GM18907 (cell line): ENCODE data around the gene BMPR1A.
A peak's percentile ranks its signal among the peaks of the same experiment; 100 is the strongest.
"Not testable (repeated sequence)": the region's sequence is repeated elsewhere in the genome, so short reads cannot be mapped to it uniquely, and the experiment has no call there.

Experiments
- ATAC-seq: cut with Tn5 transposase; IDR thresholded peaks from one replicate; pipeline ENCODE4 v1.9.1; 2021; ENCODE audit warnings: mild to moderate bottlenecking, moderate library complexity; ENCODE audit not compliant: unreplicated experiment

Gene BMPR1A

DNA sequence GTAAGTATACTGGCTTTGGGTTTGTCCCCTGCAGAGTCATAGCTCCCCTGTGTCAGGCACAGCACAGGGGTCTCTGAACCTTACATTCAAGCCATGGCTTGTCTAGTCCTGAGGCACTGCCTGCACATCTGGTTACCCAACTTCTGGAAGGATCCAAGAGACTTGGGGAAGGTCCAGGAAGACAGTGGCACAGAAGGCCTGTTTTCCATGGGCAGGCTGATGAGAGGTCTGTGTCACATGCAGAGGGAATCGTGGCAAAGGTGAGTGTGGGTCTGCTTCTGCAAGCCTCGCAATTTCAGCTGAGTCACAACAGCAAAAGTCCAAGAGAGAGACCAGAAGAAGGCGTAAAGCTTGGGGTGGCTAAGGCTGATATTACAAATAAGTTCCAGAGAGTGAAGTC, 28.4 kb upstream of the BMPR1A start:
- ATAC-seq, result no peak

DNA sequence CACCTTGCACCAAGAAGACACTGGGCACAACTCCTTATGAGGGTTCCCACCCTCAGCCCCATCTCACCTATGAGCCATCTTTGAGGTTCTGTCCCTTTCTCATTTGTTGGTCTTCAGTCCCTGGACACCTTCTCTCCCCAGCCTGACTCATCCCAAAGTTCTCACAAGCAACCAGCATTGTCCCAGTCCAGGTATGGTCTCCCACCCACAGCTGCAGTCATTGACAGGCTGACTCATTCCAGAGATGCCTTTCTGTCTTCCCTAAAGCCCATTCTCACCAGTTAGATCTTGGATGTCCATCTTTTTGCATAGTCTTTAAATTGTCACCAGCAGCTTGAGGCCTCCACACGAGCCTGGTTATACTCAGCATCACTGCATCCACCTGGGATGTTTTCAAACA, 26.7 kb upstream of the BMPR1A start:
- ATAC-seq, result no peak

DNA sequence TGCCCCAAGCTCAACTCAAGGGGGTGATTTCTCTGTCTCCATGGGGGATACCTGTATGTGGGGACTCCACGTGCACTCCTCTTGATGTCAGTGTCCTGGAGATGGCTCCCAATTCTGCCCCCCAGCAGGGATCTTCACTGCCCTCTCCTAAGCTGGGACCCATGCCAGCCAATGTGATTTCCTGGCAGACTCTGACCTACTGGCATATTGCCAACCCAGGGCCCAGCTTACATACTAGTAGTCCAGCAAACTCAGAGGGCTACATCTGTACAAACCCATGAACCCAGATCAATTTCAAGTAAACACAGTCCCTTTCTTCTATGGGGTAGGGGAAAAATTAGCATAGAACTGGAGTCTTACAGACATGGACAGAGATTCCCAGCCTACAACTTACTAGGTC, 26.2 kb upstream of the BMPR1A start:
- ATAC-seq, result no peak

DNA sequence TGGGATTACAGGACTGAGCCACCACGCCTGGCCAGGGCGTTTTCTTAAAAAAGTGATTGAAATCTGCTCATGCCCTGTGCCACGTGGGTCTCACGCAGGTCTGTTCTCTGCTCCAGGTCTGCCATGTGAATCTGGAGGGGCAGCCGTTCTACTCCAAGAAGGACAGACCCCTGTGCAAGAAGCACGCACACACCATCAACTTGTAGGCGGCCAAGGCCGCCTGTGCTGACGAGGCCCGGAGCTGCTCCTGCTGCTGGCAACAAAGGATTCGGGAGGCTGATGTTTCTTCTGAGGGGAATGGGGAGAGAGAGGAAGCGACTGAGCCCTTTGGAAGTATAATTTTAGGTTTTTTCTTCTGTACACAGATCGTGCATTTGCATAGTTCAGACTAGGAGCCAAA, 23.6 kb upstream of the BMPR1A start:
- no peak for ATAC-seq

DNA sequence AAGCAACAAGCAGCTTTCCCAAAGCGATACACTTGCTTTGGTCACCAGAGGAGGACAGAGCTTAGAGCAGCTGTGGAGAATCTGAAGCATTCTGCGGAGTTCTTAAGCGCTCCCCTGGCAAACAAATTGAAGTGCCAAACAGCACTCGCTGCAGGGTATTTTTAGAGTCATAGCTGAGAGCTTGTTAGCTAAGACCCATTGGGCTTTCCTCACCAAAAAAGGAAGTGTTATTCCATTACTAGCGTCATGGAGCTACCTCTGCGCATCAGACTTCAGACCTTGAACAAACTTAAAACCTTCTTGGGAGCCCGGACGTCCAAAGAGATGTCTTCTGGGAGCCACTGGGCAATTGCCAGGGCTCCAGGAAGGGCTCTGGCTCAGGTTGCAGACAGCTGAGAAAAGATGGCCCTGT, 23.2 kb upstream of the BMPR1A start:
- no peak for ATAC-seq

DNA sequence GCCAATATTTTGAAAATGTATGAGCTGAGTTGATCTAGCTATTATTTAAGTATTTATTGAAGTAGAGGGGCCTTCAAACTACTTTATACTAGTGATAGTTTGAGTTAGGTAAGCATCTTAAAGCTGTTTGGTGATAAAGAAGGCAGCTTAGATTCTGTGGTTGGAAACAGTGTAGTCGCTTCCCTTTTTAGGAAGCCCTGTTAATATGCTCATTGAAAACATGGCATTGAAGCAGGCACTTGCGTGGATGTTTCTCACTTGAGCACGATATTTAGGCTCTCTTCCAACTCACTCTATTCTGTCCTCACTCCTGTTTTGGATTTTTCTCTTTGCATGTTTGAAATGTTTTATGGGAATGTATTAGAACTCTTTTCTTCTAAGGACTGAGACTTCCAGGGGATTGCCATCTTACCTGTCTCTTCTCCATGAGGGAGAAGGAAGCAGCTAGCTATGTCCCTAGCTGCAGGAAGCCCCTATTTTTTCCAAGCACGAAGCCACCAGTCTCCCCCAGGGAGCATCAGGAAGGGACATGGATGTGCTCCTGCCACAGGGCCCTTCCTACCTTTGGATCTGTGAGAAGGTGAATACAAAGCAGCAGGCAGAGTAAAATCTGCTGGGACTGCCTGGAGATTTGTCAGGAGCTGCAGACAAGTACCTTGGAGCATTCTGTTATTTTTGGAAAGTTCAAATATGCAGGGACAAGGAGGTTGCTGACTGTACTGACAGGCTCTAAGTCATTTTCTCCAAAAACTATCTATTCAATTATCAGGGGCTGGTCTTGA, 22.0 kb upstream of the BMPR1A start:
- ATAC-seq, result no peak

DNA sequence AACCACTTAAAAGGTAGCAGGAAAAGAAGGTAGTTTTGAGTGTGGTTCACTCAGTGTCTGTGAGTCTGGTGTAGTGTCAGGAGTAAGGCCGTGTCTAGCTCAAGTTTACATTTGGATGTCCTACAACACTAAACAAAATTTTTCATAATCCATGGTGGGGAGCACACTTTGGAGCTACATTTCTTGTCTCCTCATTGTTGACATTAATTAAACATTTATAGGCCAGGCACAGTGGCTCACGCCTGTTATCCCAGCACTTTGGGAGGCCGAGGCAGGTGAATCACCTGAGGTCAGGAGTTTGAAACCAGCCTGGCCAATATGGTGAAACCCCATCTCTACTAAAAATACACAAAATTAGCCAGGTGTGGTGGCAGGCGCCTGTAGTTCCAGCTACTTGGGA, 21.1 kb upstream of the BMPR1A start:
- not testable (repeated sequence) for ATAC-seq

DNA sequence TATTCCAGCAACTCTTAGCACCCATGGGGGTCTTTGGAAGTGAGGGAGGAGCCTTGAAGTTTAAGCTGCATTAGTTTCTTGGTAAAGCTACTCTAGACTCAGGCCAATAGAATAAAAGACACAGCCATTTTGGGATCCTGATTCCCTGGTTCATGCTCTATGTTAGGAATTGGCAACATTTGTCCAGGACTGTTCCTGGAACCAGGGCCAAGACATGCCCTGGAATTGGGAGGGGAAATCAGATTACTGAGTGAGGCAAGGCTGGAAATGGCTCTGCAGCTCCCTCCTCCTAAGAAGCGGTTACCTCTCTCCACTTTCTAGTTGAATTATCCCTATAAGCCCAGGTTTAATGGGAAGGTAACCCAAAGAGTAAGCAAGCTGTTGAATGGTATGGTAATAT, 14.2 kb upstream of the BMPR1A start:
- ATAC-seq, result no peak

DNA sequence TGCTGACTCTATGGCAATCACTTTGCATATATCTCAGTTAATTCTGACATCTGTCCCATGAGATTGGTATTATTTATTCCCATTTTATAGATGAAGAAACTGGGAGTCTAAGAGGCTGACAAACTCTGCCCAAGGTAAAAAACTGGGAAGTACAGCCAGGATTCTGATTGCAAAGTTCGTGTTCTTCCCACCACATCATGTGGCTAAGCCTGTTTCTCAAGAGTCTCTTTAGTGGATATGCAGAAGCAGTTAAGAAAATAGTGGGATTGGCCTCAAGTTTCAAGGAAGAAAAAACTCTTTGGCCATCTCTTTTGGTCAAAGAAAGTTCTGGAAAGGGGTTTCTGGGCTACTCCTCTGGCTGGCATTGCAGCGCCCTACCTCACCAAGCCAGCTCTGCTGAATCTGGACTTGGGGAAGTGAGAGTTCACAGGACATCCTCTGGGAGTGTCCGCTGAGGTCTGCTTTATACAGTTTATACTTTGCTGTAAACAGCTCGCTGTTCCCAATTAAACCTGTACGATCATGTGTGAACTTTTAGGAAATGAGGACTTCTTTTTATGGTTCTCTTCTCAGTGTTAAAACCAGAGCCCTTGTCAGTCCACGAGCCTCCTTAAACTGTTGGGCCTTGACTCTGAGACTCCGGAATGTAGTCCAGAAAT, 12.2 kb upstream of the BMPR1A start:
- no peak for ATAC-seq

DNA sequence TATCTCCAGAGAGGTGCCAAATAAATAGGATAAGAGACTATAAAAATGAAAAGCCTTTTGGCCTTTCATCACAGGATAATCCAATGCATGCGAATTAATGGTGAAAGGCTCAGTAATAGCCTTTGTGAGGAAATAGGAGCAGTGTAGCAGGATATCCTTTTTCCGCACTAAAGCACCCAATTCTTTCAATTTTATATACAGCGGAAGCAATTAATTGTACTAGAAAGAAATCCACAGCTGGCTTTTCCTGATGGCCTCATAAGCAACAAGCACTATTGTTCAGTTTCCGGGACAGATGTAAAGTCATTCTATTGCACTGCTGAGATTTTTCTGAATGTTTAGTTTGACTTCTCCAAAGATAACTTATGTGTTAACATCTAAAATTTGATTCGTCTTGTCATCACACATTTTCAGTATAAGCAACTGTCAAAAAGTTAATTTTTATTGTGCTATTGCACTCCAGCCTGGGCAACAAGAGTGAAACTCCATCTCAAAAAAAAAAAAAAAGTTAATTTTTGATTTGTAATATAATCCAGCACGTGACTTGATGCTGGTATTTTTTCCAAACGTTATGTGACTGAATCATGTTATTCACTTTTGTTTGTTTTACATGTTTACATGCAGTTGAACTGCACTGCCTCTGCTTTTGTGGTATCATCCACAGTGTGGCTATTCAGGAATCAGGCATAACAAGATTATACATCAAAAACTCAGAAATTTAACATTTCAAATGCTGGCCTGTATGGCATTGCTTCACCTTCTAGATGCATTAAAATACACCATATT, 8.4 kb upstream of the BMPR1A start:
- ATAC-seq, result no peak

DNA sequence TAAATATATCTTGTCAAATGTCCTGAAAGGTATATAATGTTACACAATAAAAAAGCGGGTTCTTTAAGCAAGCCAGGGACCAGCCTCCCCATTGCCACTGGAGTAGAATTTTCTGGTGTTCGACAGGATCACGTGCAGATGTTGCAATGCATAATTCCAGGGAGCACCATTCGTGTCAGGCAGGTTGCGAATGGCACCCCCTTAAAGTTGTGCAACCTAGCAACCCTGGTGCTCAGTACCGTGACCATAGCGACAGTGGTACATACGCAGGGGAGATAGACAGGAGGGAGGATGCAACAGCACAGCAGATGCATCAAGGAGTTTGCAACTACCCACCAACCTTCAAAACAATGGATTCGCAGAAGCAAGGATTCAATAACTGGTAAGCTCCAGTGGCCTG, 6.6 kb upstream of the BMPR1A start:
- no peak for ATAC-seq

DNA sequence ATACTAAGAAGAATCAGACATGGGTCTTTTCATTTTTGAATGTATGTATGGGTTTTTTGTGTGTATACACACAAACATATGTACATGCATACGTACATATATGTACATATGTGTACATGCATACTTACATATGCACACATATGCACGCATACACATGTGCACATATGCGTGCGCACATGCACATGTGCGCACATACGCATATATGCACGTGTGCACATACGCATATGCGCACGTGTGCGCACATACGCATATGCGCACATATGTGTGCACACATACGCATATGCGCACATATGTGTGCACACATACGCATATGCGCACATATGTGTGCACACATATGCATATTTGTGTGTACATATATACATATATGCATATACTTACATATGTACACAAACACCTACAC, 4.9 kb upstream of the BMPR1A start:
- ATAC-seq, result no peak

DNA sequence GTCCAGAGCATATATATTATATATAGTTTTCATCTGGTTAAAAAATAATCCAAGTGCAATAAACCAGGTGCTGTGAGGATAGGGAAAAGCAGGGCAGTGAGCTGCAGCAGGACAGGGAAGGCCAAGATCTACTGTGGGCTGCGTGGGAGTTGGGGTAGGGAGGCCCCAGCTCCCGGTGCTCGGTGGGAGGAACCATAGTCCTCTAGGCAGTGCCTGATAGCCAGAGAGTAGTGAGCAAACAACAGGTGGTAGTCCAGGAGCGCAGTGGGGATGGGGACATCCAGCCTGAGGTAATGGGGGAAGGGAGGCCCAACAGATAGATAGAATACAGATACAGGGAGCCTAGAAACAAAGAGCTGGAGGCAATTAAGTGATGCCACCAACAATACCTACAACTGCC, 4.1 kb upstream of the BMPR1A start:
- no peak for ATAC-seq

DNA sequence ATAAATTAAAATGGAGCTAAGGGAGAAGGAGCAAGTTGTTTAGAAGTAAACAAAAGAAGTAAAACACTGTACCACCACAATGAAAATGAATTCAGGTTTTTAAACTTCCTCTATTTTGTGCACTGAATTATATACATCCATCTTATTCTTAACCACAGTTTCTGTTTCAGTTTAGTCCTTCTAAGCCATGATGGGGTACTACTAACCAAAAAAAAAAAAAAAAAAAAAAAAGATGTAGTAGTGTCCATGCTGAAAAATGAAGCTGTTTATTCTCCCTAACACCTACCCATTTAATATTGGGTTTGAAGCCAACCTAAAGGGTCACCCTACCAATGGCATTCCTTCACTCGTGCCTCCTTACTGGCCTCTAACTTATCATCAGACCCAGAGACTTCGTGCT, 3.4 kb upstream of the BMPR1A start:
- ATAC-seq, result no peak

DNA sequence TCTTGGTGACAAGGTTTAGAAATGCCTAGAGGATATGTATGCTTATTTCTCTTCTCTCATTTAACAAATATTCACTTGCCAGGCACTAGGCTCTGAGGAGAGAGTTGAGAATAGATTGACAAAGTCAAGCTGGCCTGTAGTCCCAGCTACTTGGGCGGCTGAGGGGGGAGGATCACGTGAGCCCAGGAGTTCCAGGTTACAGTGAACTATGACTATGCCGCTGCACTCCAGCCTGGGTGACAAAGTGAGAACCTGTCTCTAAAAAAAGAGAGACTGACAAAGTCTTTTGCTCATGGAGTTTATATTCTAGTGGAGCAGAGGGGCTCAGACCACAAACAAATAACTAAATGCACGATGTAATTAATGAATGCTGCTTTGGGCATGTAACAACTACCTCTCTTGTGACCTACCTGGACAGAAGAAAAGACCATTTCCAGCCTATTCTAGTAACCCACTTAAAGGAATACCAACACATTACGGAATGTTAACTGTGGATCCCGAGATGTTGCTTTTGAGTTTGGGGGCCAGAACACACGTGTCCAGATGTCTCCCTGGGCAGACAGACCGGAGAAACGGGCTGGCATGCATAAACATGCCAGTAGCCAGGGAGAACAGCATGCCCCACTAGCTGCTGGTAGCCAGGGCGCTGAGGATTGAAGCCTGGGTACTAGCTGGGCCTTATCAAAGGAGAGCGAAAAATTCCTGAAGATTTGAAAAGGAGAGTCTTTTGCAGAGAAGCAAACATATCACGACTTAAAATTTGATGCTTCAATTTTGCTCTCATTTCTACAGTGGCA, 2.6 kb upstream of the BMPR1A start:
- ATAC-seq, result no peak

DNA sequence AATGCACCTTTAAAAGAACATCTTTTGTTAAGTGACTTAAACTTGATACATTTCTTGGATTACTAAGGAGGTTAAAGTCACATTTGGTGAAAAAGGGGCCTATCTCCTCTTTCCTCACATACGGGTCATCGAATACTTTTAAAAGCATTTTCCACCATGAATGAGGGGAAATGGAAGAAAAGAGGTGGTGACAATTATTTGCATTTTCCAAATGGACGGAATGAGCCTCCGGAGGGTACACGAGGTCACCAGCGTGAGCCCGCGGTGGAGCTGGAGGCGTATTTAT, 1.0 kb upstream of the BMPR1A start:
- ATAC-seq, result no peak

DNA sequence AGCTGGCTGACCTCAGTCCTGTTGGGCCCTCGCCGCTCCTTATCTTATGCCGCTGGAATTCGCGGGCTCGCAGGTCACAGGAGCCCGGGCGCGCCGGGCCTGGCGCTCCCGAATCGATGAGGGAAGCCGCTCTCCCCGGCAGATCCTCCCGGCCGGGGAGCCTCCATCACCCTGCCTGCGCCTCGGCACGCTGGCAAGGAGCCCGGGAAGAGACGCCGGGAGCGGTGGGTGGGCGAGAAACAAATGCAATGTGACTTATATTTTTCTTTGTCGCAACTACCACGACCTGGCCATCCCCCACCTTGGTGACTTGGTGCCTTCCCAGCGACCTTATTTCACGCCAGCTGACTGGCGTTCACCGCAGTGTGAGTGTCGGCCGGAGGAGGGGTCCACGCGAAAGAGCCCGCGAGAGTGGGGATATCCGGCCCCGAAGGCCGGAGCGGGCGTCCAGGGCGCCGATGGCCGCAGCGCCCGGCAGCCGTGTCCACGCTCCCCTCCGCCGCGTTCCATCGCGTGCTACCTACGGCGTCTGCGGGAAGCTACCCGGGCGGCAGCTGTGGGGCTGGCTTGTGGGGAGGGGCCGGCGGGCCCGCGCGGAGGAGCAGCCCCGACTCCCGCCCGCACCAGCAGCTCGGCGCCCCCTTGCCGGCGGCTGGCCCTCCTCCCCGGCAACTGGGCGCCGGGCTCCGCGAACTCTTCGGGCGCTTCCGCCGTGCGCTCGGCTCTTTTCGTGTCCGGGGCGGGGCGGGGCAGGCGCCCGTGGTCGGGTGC, 494 bp upstream of the BMPR1A start:
- ATAC-seq, result peak; percentile 82

DNA sequence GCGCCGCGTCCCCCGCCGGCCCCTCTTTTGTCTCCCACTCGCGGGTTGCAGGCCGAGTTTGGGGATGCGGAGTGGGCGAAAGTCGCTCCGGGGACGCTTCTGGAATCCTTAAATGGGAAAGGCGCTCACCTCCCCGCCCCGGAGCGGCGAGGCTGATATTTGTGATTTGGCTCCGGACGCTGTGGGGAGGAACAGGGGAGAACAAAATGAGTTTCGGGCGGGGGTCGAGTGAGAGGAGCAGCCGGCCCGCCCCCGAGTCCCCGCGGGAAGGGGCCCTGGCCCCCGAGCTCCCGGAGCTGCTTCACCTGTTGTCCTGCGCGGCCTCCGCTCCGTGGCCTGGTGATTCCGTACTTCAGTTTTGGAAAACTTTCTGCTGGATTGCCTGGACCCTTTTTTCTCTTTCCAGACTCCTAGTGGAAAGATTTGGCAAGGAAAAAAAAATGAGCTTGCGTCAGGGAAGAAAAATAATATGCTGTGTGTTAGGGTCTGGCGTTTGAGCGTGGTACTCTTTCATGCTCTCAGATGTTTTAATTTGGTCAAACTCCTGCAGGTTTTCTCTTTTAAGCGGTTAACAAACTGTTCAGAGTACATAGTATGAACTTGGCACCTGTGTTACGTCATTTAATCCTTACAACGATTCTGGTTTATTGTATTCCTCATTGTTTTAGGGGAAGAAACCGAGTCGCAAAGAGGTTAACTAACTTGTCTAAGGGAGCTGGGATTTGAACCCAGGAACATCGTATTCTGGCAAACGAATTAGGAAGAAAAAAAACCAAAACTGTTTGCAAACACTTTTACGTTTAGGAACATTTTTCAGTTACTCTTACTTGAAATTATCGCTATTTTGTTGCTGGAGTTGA, 924 bp downstream of the BMPR1A start:
- ATAC-seq, result peak; percentile 7

DNA sequence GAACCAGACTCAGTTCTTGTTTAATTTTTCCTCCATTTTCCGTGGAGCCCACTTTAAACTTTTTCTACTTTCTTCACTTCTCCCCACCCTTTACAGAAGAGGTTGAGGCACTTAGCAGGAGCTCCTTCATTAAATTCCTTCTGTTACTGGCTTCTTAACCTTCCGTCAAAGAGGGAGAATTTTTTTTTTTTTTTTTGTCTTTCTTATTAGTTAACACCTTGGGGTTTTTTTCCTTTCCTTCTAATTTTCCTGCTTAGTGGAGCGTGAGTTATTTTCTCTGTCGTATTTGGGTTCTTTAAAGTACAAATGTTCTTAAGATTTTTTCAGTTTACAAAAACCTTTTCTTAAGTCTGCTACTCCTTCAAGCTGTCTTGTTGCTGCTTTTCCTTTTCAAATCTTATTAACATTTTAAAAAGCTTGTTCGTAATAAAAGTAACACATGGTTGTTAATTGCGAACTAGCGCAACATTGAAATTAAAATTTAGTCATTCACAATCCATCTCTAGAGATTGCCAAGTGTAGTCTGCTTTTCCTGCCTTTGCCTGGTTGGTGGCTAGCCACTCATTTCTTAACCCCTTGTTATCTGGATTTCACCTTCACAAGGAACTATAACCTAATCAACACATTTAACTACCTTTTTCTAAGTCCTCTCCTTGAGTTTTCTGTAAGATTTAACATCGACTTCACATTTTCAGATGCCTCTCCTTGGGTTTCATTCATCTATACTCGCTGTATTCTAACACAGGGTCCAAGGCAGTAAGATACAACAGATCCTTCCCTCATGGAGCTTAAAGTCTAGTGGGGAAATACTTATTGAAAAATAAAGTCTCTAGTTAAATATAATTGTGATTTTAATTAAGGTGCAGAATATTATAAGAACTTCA, 2.0 kb downstream of the BMPR1A start:
- ATAC-seq, result no peak
